Fibroblast of the conjunctiva (primary cell): ENCODE results near the gene ETFA.
"Not testable (repeated sequence)": the region's sequence is repeated elsewhere in the genome, so short reads cannot be mapped to it uniquely, and the experiment has no call there.

Source experiments
- DNase-seq: peaks from one replicate; pipeline ENCODE4 v3.0.0-alpha.2; 2010; ENCODE audit warnings: low read depth

The ETFA gene

DNA sequence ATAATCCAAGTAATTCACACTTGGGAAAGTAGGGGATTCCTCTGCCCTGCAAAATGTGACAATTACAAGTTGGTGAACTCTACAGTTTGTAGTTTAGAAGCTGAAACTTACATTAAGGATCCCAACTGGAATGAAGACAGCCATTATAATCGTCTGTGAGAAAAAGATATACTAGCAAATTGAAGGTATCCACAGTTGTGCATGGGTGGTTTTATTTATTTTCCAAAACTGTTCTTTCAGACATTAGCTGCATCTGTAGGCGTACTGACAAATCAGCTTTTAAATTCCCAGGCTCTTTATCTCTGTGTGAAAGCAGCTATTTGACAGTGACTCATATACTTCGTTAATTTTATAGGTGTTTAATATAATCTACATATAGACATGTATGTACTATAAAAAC is 12.8 kb upstream of the ETFA start:
- no peak for DNase-seq

DNA sequence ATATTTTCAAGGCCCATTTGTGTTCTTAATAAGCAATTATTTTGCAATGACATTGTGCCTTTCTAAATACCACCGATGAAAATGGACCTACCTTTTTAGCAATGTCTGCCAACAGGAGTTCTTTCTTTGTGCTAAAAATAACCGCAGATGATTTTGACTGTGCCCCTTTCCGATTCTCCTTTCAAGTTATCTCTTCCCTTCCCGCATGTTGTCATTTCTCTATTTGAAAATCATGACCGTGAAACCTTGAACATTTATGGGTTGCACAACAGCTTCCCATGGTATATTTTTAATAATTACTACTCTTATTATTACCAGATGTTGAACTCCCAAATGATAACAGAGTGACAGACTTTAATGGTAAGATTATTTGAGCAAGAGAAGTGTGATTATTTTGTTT is 10.3 kb upstream of the ETFA start:
- no peak for DNase-seq

DNA sequence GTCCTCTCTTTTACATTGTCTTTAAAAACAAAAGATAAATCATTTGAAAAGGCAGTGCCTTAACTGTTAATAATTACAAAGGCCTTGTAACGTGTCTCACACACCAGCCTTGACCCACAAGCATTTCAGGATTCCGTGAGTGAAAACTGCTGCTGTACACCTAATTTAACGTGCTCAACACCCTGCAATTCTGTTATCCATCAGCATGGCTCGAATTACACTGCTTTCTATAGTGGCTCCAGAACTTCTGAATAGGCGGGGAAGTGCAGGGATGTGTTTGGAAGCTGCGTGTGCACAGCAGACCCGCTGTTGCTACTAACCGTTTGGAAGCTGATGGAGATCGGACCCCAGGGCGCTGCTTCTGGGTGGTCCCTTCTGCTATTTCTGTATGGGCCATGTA is 9.9 kb upstream of the ETFA start:
- DNase-seq = no peak

DNA sequence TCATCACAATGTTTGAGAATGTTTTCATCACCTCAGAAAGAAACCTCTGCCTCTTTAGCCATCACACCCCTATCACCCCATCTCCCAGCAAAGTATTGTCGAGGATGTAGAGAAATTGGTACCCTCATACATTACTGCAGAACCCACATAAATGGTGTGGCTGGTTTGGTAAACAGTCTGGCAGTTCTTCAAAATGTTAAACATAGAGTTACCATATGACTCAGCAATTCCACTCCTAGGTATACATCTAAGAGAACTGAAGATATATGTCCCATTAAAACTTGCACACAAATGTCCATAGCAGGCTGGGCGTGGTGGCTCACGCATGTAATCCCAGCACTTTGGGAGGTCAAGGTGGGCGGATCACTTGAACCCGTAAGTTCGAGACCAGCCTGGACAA is 8.7 kb upstream of the ETFA start:
- no peak for DNase-seq

DNA sequence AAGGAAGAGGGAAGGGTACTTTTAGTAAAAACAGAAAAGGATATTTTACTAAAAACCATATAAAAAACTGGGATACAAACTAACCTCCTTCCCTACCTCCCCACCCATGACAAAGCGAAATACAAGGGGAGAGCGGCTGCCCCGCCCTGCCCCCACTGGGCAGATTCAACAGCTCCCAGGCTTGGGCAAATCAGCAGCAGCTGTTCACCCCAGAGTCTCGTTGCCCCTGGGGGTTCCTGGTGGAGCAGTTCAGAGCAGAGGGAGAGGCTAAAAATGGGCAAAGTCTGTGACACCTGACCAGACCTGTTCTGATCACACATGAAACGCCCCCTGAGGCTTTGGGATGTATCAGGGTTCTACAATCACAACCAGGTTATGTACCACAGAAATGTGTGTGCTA is 2.5 kb upstream of the ETFA start:
- no peak for DNase-seq

DNA sequence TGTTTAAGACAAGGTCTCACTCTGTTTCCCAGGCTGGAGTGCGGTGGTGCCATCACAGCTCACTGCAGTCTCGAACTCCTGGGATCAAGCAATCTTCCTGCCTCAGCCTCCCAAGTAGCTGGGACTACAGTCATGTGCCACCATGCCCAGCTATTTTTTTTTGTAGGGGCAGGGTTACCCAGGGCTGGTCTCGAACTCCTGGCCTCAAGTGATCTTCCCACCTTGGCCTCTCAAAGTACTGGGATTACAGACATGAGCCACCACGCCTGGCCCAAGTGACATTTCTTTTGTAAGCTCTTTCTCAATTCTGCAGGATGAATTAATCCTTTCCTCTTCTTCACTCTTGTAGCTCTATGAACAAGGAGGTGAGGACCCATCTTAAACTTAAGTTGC is 1.9 kb upstream of the ETFA start:
- not testable (repeated sequence) for DNase-seq

DNA sequence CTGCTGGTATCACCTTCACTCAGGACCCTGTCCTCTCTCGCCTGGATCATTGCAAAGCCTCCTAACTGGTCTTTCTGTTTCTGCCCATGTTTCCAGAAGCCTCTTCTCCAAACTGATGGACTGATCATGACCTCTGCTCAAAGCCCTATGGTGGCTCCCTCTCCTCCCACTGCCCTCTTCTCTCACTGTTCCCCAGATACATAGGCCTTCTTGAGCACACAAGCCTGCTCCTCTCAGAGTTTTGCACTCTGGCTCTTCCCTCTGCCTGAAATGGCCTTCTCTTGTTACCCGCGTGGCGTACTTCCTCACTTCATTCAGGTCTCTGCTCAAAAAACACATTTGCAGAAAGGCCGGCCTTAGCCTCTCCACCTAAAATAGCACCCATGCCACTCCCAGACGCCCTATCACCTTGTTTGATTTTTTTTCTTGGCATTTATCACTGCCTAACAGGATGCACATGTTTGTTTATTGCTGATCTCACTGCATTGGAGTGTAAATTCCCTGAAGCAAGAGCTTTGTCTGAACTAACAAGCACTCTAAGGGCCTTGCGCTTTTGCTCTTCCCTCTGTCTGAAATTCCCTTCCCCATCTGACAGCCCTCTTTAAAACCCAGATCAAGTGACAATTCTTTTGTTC is 1.4 kb upstream of the ETFA start:
- DNase-seq = peak; percentile 33

DNA sequence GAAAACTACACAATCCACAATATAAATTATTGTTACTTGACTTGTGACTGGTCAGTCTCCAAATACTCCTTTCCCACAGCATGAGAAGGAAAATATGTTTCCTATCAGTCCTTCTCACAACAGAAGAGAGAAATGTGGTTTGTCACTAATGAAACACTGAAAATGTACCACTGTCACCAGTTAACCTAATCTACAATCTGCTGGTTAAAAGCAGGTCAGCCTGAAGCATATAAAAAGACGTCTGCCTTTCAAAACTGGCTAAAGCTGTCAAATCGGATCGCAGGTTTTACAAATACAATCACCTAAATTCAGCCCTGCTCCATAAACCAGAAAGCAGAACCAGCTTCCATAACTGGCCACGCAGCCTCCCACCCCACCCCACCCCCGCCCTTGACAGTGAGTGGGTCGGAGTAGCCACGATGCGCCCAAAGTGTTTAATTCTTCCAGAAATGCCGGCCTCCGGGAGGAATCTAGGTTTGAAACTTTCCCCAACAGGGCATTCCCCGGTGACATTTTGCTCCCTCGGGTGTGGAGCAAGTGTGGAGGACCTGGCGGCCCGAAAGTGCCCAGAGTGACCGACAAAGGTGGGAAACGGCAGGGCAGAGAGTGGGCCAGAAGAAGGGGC is 682 bp downstream of the ETFA start:
- DNase-seq = no peak

DNA sequence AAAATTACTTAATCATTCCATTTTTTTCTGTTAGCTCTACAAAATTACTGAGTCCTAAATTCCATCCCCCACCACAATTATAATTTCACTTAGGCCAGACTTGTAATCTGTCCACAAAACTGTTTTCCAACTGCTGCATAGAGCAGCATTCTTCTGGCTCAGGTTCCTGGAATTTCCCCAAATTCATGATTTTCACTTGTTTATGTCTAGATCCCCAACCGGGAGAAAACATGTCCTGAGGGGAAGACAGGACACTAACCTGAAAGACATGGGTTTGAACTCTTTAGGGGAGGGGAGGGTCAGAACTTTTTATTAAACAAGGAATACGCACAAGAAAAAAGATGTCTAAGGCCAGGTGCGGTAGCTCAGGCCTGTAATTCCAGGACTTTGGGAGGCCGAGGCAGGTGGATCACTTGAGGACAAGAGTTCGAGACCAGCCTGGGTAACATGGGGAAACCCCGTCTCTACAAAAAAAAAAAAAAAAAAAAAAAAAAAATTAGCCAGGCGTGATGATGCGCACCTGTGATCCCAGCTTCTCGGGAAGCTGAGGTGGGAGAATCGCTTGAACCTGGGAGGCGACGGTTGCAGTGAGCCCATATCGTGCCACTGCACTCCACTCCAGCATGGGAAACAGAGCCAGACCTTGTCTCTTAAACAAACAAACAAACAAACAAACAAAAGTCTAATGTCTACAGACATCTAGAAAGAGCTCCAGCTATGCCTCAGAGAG is 1.5 kb downstream of the ETFA start:
- no peak for DNase-seq

DNA sequence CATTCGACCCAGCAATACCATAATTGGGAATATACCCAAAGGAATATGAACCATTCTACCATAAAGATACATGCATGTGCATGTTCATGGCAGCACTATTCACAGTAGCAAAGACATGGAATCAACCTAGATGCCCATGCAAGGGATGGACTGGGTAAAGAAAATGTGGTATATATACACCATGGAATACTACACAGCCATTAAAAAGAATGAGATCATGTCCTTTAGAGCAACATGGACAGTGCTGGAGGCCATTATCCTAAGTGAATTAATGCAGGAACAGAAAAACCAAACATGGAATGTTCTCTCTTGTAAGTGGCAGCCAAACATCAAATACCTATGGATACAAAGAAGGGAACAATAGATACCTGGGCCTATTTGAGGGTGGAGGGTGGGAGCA is 7.4 kb downstream of the ETFA start:
- DNase-seq = no peak

DNA sequence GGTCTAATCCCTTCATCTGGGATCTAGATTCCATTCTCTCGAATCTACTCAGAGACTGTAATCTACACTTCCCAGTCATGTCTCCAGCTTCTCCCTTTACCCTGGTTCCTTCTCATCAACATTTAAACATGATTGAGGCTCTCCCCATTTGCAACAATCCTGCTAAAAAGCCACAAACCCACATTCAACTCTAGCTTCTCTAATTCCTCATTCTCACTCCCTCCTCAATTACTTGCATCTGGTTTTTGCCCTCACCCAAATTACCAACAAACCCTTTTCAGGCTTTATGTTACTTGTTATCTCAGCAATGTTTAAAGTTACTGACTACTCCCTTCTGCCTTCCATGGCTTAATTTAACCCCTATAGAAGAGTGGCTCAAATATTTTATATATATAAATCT is 11.5 kb downstream of the ETFA start:
- no peak for DNase-seq

DNA sequence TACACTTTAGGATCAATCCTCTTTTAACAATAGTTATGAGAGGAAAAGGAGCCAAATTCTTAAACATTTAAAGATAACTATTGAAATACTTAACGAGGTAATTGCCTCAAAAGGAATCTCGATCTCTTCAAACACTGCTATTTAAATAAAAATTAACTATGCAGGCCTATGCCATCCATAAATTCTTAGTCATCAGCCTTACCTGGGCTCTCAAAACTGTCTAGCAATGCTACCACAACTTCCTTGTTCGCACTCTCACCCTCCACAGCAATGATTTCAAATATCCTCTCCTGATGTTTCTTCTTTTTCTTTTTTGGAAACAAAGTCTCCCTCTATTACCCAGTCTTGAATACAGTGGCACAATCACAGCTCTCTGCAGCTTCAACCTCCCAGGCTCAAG is 12.3 kb downstream of the ETFA start:
- DNase-seq = no peak

DNA sequence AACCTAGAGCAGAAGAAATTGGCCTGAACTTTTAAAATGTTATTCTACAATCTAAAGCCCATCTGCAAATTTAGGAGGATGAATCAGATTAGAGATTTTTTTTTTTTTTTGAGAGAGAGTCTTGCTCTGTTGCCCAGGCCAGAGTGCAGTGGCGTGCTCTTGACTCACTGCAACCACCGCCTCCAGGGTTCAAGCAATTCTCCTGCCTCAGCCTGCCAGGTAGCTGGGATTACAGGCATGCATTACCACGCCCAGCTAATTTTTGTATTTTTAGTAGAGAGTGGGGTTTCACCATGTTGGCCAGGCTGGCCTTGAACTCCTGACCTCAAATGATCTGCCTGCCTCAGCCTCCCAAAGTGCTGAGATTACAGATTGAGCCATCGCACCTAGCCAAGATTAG is 13.3 kb downstream of the ETFA start:
- DNase-seq = not testable (repeated sequence)

DNA sequence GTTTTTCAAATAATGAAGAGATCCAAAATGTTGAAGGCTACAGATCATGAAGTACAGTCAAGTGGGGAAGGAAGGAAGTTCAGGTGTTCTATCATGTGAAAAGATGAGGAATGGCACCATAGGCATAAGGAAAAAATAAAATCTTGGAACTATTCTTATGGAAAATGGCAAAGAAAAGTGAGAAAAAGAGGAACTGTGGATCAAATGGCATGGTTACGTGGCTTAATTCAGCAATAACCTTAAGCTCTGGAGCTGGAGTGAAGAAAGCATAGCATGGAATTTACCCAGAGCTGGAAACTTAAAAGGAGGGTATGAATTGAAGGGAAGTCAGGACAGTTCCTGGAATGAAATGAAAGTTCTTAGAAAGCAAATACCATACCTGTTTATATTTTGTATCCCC is 14.4 kb downstream of the ETFA start:
- DNase-seq = no peak

DNA sequence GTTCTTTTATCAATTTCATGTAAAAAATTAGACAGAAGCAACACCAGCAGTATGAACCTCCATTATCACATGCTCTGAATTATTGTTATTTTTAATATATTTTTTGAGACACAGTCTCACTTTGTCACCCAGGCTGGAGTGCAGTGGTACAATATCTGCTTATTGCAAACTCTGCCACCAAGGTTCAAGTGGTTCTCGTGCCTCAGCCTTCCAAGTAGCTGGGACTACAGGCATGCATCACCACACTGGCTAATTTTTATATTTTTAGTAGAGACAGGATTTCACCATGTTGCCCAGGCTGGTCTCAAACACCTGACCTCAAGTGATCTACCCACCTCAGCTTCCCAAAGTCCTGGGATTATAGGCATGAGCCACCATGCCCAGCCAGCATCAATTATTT is 16.8 kb downstream of the ETFA start:
- not testable (repeated sequence) for DNase-seq

DNA sequence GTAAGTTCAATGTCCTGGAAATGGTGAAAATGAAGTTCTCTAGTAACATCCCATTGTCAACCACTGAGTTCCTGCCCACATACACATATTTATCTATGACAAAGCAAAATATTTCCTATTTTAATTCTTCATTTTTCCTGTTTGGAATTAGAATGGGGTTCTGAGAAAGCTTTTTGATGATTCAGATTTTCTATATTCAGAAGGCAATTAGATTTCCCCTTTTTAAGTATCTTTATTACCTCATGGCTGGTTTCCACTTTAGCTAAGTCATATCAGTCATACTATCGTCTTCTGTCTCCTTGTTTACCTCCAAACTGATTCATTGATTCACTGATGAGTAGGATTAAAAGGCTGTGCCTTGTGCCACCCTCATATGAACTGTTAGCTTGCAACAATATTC is 17.9 kb downstream of the ETFA start:
- DNase-seq = no peak

DNA sequence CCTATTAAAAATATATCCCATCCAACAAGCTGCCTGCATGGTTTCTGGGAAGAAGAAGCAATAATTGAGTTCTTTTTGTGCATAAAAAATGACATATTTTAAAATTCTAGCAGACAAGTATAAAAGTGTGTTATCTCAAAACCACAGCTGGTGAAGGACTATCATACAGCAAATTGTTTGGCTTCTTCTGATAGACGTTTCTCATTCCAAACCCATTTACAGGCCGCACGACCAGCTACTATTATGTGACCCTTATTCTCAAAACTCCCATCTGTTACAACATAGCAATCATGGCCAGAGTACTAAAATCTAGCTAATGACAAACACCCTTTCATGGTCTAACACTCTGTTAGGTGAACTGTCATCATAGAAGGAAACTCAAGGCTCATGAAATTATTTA is 21.7 kb downstream of the ETFA start:
- DNase-seq = no peak

DNA sequence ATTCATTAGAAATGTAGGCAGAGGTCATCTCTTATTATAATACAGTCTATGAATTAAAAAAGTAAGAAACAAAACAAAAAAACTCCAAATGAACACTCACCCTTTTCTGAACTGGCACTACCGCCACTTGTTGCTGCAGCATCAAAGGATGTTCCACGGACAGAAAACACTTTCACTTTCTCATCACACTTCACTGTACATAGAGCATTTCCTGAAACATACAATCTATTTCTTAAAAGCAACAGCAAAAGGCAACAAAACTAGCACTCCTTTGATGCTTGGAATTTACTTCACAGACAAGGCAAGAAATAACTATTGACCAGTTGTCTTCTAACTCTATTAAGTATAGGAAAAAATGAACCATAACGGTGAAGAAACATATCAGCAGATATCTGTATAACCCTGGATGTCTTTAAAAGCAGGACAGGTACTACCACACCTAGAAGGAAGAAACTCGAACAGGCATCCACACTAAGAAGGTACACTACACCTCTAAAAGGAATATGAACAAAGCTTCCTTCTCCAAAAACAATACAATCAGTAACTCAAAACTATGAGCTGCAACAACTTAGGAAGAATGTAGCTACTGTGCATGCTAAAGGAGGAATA is 24.9 kb downstream of the ETFA start:
- no peak for DNase-seq

DNA sequence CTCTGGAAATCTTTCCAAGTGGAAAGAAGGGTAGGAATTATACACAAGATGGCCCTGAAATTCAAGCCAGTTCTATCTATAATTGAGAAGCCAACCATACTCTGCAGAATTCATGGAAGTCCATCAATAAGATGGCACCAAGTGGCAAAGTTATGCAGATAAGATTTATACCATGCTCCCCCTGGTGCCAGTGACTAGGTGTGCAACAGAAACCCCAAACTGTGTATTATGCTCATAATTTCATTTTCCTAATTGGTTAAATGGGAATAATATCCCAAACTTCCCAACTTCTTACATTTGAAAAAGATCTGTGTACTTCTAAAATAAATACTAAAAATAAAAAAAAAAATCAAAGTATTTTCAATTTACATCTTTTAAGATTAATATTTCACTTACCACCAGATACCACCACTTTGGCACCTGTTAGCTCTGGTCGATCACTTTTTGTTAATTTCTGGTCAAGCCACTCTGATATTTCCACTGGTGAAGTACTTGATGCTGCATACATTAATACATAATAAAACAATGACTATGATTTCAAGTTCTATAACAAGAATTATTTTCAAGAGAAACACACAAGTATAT is 25.9 kb downstream of the ETFA start:
- DNase-seq = no peak

DNA sequence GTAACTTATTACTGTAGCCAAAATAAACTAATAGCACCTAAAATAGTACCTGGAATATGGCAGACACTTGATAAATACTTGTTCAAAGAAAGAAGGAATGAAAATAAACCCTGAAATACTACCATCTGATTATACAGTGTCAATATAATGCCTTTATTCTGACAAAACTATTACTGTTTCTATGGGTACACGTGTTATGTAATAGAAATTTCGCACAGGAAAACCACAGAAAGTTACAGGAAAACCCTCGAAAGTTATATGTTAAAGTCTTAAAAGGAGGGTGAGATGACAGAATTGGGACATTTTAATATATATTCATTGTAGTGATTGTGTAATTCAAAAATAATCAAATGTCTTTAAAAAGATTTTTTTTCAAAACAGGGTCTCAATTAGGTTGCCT is 28.8 kb downstream of the ETFA start:
- no peak for DNase-seq

DNA sequence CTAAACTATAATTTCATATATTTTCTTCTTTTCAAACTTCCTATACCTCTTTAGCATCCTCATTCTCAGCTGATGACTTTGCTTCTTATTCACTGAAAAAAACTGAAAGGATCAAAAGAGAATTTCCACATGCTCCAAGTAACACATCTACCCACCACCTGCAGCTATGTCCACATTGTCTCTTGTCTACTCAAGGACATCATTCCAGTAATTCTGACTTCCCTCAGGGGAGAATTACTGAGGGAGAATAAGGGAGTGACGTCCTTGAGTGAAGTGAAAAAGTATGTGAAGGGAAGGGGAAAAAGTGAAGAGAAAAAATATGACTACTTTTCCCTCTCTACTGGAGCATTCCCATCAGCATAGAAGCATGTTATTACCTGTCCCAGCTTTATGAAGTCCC is 32.6 kb downstream of the ETFA start:
- DNase-seq = no peak

DNA sequence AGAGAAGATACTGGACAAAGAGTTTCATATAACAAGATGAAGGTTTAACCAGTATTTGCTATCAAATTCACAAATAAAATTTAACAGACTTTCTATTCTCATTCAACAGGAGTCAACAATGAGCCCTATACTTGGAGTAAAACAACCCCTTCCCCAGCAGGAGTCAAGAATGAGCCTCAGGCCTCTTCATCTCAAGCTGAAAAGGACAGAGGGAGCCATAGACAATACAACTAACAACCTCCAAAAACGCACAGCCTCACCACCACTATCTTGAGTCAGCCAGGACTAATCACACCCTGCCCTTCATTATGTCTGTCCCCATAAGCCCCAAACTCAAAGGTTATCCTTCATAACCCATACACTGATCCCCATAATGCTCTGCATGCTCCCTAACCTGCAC is 36.4 kb downstream of the ETFA start:
- no peak for DNase-seq

DNA sequence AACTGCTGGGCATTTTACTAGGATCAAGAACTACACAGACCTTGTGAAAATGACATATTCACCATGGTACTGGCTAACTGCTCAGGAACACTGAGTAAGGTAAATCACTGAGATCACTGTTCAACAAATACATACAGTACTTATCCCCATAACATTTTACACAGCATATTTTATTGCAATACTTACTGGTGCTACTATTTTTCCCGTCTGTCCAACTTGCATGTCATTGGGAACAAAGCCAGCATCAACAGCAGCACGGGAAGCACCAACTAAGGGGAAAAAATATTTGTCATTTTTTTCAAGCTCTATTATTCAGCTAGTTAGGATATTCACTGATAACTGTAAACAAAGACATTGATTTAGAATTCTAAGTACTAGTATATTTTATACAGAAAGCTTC is 37.0 kb downstream of the ETFA start:
- DNase-seq = no peak
